Peyer's patch (tissue), 4 donors: ENCODE measurements around the gene DYRK1A. TPM values are rescaled to one million over a fixed set of nuclear protein-coding genes. Genes with fewer than 3 reads are reported as not detected.

Source experiments
- DNase-seq, 3 donors: peaks; one replicate each; pipeline ENCODE4 v3.0.0-alpha.2; 2017 to 2019
- H3K27ac ChIP-seq, 4 donors: fragments of 200-600 bp; sonication (generic); one replicate each; pipeline ENCODE4 v1.5.1; 2016 to 2019
- H3K27me3 ChIP-seq, 2 donors: fragments of 200-600 bp; sonication (generic); one replicate each; pipeline ENCODE4 v1.5.1; 2019
- H3K36me3 ChIP-seq, 3 donors: fragments of 200-600 bp; sonication (generic); one replicate each; pipeline ENCODE4 v1.5.1; 2016 to 2019
- H3K4me1 ChIP-seq, 4 donors: fragments of 200-600 bp; sonication (generic); one replicate each; pipeline ENCODE4 v1.5.1; 2016 to 2019
- H3K4me3 ChIP-seq, 4 donors: fragments of 200-600 bp; sonication (generic); 1 replicate in 3 of 4; 2 replicates in 1 of 4; pipeline ENCODE4 v1.5.1; 2016 to 2019; ENCODE audit warnings: mild to moderate bottlenecking in 1 of 4
- H3K9me3 ChIP-seq, 4 donors: fragments of 200-600 bp; sonication (generic); one replicate each; pipeline ENCODE4 v1.5.1; 2016 to 2019; ENCODE audit warnings: mild to moderate bottlenecking in 1 of 4
- CTCF ChIP-seq, 6 experiments: fragments of 450-650 bp in 4 of 6; fragments of 200-600 bp in 2 of 6; sonication (generic) in 1 of 6; IDR thresholded peaks; one replicate each; pipeline ENCODE4 v1.5.1; 2017 to 2019; ENCODE audit warnings: antibody characterized with exemption in 6 of 6, mild to moderate bottlenecking in 3 of 6, moderate library complexity in 1 of 6
- POLR2A ChIP-seq, 2 donors: fragments of 450-650 bp; IDR thresholded peaks; one replicate each; pipeline ENCODE4 v1.5.1; 2017; ENCODE audit warnings: antibody characterized with exemption in 2 of 2, mild to moderate bottlenecking in 2 of 2, moderate library complexity in 2 of 2
- total RNA-seq, 4 donors: library from RNA; depleted of rRNA; stranded (reverse); fragments of >200 nt; gene quantifications; one replicate each; pipeline ENCODE4 v1.1.0, GENCODE V29; 2016

DYRK1A gene
- total RNA-seq, 4 donors from 2014 or later, result 68.8 to 133 (median 81.3) TPM

GRCh38 chr21:37551331-37551992 is 184.9 kb downstream of the DYRK1A start:
- Histone ChIP-seq H3K27me3 (no peaks in the 10 kb centered on the region), H3K9me3 (no peaks in the 10 kb centered on the region), H3K27ac (no peak overlapping the region), H3K36me3 (no peaks in the 10 kb centered on the region), H3K4me3 (no peak overlapping the region), H3K4me1 (peaks cover 0 to 24% (median 0%) of the 10 kb centered on the region in 4 donors)
- peak in 1 of 3 donors; percentile 42 for DNase-seq
- TF ChIP-seq POLR2A (IDR thresholded peaks at IDR 0.05), result no peak
- no peak for TF ChIP-seq CTCF (IDR thresholded peaks at IDR 0.05)

- H3K4me1 ChIP-seq, result peaks cover 0 to 19% (median 0%) of the 10 kb centered on the region in 4 donors
These were observed 185.4 kb downstream of the DYRK1A start for GRCh38 chr21:37551993-37552355.

GRCh38 chr21:37552496-37553029 is 186.0 kb downstream of the DYRK1A start:
- Histone ChIP-seq H3K36me3 (no peaks in the 10 kb centered on the region), H3K4me1 (peaks cover 0 to 16% (median 2%) of the 10 kb centered on the region in 4 donors), H3K9me3 (no peaks in the 10 kb centered on the region), H3K27me3 (no peaks in the 10 kb centered on the region), H3K4me3 (no peak overlapping the region), H3K27ac (no peak overlapping the region)
- TF ChIP-seq CTCF (IDR thresholded peaks at IDR 0.05) (no peak), POLR2A (IDR thresholded peaks at IDR 0.05) (no peak)
- DNase-seq, result peak in 1 of 3 donors; percentile 23

More at GRCh38 chr21:37551993-37552355, 185.4 kb downstream of the DYRK1A start:
- Histone ChIP-seq H3K36me3 (no peaks in the 10 kb centered on the region), H3K9me3 (no peaks in the 10 kb centered on the region), H3K27ac (no peak overlapping the region), H3K27me3 (no peaks in the 10 kb centered on the region), H3K4me3 (no peak overlapping the region)
- peak in 1 of 3 donors; percentile 21 for DNase-seq
- TF ChIP-seq POLR2A (IDR thresholded peaks at IDR 0.05) (no peak), CTCF (IDR thresholded peaks at IDR 0.05) (no peak)

- no peak for DNase-seq
- TF ChIP-seq POLR2A (IDR thresholded peaks at IDR 0.05) (no peak), CTCF (IDR thresholded peaks at IDR 0.05) (no peak)
- Histone ChIP-seq H3K27me3 (no peaks in the 10 kb centered on the region), H3K4me1 (peaks cover 0 to 16% (median 2%) of the 10 kb centered on the region in 4 donors), H3K36me3 (no peaks in the 10 kb centered on the region), H3K4me3 (no peak overlapping the region), H3K9me3 (no peaks in the 10 kb centered on the region), H3K27ac (no peak overlapping the region)
These were observed 186.5 kb downstream of the DYRK1A start for GRCh38 chr21:37553078-37553481.

DNA sequence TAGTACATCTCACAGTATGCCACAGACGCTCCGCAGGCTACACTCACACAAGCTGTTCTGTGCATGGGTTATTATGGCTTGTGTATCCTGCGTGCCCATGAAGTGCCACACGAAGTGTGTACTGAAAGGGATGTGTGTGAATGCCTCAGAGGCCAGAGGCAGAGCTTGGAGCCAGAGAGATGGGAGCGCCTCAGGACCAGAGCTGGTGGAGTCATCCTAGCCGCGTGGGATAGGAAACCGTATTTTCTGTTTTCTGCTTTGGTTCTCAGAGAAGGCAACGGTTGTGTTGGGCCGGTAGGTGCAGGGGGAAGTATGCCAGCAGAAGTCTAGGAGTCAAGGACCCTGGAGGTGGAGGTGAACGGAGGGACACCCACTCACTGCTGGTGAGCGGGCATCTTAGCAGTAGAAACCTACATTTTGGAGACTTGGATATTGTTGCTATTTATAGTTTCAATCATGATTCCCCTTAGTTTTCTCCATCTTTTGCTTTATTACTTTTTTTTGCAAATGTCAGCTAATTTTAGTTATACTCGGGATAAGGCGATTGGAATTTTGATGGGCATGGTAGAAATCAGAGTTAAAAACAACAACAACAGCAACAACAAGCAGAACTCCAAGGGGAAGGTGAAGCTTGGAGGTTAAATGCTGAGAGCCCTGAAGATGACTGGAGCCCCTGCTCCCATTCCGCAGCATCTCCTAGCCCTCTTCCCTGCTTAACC is 188.2 kb downstream of the DYRK1A start:
- DNase-seq, result no peak
- no peaks in the 10 kb centered on the region for H3K36me3 ChIP-seq
- H3K27me3 ChIP-seq, result no peaks in the 10 kb centered on the region
- peaks cover 0 to 16% (median 2%) of the 10 kb centered on the region in 4 donors for H3K4me1 ChIP-seq
- H3K9me3 ChIP-seq, result no peaks in the 10 kb centered on the region
- no peak overlapping the region for H3K27ac ChIP-seq
- H3K4me3 ChIP-seq, result no peak overlapping the region
- TF ChIP-seq POLR2A (IDR thresholded peaks at IDR 0.05) (no peak), CTCF (IDR thresholded peaks at IDR 0.05) (no peak)
